Femur (tissue), 1 donor: ENCODE data around the gene EPHB4.
"Not testable (repeated sequence)": the region's sequence is repeated elsewhere in the genome, so short reads cannot be mapped to it uniquely, and the experiment has no call there.

Experiments used
- DNase-seq: peaks from one replicate; pipeline ENCODE4 v3.0.0-alpha.2; 2017

Gene EPHB4

DNA sequence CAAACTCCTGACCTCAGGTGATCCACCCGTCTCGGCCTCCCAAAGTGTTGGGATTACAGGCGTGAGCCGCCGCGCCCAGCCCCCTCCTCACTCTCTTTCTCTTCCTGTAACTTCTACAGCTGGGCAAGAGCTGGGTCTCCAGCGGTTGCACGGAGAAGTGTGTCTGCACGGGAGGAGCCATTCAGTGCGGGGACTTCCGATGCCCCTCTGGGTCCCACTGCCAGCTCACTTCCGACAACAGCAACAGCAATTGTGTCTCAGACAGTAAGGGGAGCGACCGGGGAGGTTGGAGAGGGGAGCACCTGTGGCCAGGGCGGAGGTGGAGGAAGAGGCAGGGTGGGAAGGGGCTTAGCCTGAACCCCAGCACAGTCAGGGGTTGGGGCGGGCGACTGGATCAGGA lies 41.4 kb downstream of the EPHB4 start:
- no peak for DNase-seq

DNA sequence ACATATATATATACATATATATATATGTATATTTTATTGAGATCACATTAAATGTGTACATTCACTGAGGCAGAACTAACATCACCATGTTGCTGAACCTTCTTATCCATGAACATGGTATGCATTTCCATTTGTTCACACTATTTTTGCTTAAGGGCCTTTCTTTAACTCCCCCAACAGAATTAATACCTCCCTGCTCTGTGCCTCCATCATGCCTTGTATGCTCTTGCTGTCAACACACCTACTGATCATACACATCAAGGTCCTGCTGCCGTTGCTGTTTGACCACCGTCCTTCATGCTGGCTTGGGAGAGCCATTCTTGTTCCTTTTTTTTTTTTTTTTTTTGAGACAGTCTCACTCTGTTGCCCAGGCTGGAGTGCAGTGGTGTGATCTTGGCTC lies 43.5 kb downstream of the EPHB4 start:
- no peak for DNase-seq

- no peak for DNase-seq
Observed at GRCh38 chr7:100781255-100781654, 46.1 kb downstream of the EPHB4 start.

DNA sequence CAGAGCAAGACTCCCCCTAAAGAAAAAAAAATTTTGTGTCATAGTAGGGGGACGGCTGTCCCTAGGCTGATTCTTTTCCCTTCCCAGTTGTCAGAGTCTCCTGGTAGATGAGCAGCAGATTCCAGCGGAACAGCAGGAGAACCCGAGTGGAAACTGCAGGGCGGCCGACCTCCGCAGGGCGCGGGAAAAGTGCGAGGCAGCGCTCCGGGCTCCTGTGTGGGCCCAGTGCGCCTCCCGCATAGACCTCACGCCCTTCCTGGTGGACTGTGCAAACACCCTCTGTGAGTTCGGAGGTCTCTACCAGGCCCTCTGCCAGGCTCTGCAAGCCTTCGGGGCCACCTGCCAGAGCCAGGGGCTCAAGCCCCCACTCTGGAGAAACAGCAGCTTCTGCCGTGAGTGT lies 48.0 kb downstream of the EPHB4 start:
- DNase-seq, result no peak

GRCh38 chr7:100778061-100778621 lies 49.2 kb downstream of the EPHB4 start:
- DNase-seq, result no peak

GRCh38 chr7:100773491-100773890 lies 53.8 kb downstream of the EPHB4 start:
- DNase-seq, result no peak

GRCh38 chr7:100768784-100769183 lies 58.5 kb downstream of the EPHB4 start:
- no peak for DNase-seq

DNA sequence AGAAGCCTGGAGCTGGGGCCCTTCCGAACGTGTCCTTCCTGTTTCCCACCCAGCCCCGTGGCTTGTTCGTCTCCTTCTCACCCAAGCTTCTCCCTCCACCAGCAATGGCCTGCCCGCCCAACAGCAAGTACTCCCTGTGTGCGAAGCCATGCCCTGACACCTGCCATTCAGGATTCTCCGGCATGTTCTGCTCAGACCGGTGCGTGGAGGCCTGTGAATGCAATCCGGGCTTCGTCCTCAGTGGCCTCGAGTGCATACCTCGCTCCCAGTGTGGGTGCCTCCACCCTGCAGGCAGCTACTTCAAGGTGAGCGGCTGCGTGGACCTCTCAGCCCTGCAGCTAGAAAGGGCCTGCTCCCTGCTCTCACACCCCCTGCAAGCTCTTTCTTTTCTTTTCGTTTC lies 62.1 kb downstream of the EPHB4 start:
- no peak for DNase-seq

GRCh38 chr7:100764841-100765240 lies 62.5 kb downstream of the EPHB4 start:
- no peak for DNase-seq

GRCh38 chr7:100763556-100764140 lies 63.7 kb downstream of the EPHB4 start:
- no peak for DNase-seq

DNA sequence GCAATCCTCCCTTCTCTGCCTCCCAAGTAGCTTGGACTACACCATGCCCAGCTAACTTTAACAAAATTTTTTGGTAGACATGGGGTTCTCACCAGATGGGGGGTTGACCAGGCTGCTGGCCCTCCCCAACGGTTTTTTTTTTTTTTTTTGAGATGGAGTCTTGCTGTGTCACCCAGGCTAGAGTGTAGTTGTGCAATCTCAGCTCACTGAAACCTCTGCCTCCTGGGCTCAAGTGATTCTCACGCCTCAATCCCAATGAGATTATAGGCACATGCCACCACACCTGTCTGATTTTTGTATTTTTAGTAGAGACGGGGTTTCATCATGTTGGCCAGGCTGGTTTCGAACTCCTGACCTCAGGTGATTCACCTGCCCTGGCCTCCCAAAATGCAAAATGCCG lies 64.5 kb downstream of the EPHB4 start:
- DNase-seq, result not testable (repeated sequence)

DNA sequence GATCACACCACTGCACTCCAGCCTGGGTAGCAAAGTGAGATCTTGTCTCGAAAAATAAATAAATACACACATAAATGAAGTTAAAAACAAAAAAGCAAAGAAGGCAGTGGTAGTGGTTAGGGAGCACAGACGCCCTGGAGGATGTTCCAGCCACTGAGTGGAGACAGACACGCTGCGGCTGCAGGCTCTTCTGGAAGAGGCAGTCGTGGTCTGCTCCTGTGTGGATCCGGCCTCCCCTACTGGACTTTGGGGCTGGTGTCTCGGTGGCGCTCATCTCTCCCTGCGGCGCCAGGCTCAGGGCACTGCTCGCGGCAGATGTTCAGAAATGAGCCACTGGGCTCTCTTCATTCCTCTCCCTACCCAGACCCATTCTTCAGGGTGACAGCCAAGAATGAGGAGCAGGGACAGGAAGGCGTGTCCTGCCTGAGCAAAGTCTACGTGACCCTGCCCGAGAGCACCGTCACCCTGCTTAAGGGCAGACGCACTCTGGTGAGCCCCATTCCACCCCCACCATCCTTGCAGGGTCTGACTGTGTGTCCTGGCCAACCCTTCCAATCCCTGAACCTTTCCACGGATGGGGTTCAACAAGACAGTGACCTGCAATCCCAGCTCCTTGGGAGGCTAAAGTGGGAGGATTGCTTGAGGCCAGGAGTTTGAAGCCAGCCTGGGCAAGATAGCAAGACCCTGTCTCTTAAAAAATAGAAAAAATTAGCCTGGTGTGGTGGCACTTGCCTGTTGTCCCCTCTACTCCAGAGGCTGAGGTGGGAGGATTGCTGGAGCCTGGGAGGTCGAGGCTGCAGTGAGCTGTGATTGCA lies 67.8 kb downstream of the EPHB4 start:
- DNase-seq, result no peak

GRCh38 chr7:100753750-100754149 lies 73.6 kb downstream of the EPHB4 start:
- peak; percentile 16 for DNase-seq

GRCh38 chr7:100752994-100753393 lies 74.3 kb downstream of the EPHB4 start:
- DNase-seq, result no peak
